HG03565 (cell line): ENCODE data around the gene BASP1.
A peak's percentile ranks its signal among the peaks of the same experiment; 100 is the strongest.
"Not testable (repeated sequence)": the region's sequence is repeated elsewhere in the genome, so short reads cannot be mapped to it uniquely, and the experiment has no call there.

ENCODE experiments used
- ATAC-seq: cut with Tn5 transposase; IDR thresholded peaks from one replicate; pipeline ENCODE4 v1.9.1; 2021; ENCODE audit warnings: mild to moderate bottlenecking, moderate library complexity; ENCODE audit not compliant: unreplicated experiment

The BASP1 gene

GRCh38 chr5:17190799-17191391, 26.5 kb upstream of the BASP1 start:
- no peak for ATAC-seq

DNA sequence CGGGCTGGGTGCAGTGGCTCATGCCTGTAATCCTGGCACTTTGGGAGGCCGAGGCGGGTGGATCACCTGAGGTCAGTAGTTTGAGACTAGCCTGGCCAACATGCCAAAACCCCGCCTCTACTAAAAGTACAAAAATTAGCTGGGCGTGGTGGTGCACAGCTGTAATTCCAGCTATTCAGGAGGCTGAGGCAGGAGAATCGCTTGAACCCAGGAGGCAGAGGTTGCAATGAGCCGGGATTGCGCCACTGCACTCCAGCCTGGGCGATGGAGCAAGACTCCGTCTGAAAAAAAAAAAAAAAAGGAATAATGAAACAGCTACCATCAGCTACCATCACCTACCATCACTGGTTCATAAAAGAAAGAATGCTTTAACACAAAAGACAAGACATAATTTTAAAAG, 25.9 kb upstream of the BASP1 start:
- not testable (repeated sequence) for ATAC-seq

GRCh38 chr5:17192191-17192590, 25.2 kb upstream of the BASP1 start:
- ATAC-seq = no peak

GRCh38 chr5:17196024-17196423, 21.4 kb upstream of the BASP1 start:
- ATAC-seq = no peak

GRCh38 chr5:17196697-17197096, 20.7 kb upstream of the BASP1 start:
- ATAC-seq = no peak

DNA sequence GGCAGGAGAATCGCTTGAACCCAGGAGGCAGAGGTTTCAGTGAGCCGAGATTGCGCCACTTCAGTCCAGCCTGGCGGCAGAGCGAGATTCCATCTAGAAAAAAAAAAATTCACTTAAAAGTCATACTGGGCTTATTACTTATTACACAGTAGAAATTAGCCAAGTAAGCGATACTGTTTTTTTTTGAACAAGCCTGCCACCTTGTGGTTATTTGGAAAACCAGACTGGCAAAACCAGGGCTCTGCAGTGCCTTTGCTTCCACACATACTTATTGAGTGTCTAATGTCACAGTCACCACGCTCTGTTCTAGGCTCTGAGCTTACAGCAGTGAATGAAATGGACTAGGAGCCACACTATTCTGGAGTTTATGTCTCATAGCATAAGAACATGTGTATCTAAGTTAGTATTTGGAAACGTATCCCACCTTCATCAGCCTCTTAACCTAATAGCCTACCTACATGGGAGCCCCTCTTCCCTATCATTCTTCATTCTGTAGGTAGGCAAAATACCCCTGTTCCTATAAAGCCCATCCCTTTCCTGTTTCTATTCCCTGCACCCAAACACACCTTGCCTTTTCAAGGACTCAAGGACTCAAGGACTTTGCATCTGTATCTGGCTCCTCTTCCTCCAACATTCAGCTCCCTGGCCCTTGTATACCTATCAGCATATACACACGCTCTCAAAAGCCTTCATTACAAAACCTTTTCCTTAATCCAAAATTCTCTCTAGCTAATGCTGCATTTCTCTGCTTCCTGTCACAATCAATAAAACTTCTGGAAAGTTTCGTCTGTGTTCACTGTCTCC, 13.9 kb upstream of the BASP1 start:
- peak; percentile 83 for ATAC-seq

GRCh38 chr5:17204133-17204489, 13.3 kb upstream of the BASP1 start:
- no peak for ATAC-seq

- no peak for ATAC-seq
Observed at GRCh38 chr5:17206021-17206420, 11.4 kb upstream of the BASP1 start.

- no peak for ATAC-seq
Observed at GRCh38 chr5:17212191-17212590, 5.2 kb upstream of the BASP1 start.

- ATAC-seq = no peak
Observed at GRCh38 chr5:17212996-17213395, 4.4 kb upstream of the BASP1 start.

- no peak for ATAC-seq
Observed at GRCh38 chr5:17213938-17214337, 3.5 kb upstream of the BASP1 start.

GRCh38 chr5:17214893-17215292, 2.5 kb upstream of the BASP1 start:
- ATAC-seq = no peak

- no peak for ATAC-seq
Observed at GRCh38 chr5:17215361-17215760, 2.1 kb upstream of the BASP1 start.

- ATAC-seq = peak; percentile 30
Observed at GRCh38 chr5:17216176-17216973, 1.1 kb upstream of the BASP1 start.

DNA sequence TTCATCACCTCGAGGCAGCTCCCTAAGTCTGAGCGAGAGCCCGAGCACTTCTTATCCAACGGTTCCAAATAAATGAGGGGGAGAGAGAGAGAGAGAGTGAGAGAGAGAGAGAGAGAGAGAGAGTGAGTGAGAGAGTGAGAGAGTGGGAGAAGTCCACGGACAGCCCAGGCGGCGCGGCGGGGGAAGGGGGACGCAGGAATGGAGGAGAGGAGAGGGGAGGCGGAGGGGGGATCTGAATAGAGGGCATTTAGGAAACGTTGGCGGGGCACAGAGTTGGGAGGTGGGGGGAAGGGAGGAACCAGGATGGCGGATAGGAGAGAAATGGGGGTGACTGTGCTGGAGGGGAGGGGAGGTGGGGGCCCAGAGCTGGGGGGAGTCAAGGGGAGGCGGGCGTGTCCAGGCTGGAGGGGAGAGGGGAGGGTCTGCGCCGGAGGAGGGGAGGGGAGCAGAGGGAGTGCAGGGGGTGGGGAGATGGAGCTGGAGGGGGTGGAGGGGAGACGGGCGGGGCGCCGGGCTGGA, 398 bp upstream of the BASP1 start:
- no peak for ATAC-seq

DNA sequence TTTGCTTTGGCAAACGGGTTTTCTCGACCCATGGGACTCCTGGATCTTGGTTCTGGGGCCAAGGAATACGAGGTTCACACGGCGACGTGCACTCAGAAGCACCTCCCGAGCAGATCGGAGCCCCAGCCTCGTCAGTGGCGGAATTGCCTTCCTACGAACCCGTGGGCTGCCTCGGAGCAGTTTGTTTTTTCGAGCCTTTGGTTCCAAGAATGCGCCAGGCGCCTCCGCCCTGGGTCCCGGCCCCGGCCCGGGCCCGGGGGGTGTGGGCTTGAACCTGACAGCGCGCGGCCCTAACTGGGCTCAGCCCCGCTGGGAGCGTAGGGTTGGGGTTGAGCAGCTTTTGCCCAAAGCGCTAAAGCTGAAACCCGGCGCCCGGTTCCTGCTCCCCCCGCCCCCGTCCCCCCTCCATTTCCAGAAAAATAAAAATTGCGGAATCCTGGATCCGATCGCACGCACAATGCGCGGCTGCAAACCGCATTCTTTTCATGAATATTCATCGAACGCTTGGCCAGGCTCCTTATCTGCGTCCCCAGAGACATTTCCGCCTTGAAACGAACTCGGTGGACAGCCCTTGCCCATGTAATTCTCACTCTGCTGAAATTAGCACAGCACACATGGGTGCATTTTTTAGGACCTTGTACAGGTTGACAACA, 1.0 kb downstream of the BASP1 start:
- ATAC-seq = peak; percentile 16

DNA sequence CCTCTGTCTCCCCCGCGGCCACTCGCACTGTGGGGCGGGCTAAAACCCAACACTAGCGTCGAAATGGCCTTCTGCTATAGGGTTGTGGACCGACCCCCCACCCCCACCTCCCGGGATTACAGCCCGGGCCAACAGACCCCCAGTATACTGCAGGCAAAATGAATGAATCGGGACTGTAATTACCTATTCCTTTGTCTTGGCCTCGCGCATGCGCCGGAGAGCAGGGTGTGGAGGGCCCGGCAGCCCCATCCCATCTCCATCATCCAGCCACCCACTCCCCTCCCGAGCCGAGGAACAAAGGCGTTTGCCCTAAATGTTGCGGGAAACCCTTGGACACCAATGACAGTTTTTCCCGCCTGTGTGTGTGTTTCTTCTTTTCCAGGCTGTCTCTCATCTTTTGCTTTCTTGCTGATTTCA, 1.6 kb downstream of the BASP1 start:
- peak; percentile 8 for ATAC-seq

- ATAC-seq = no peak
Observed at GRCh38 chr5:17219469-17219868, 2.0 kb downstream of the BASP1 start.

GRCh38 chr5:17219992-17220391, 2.6 kb downstream of the BASP1 start:
- ATAC-seq = no peak

GRCh38 chr5:17220469-17220868, 3.0 kb downstream of the BASP1 start:
- ATAC-seq = no peak
